GM23248 (cell line): ENCODE measurements around the gene NUP93.

Source experiments
- EZH2 ChIP-seq: fragments of 200-600 bp; sonication (generic); IDR thresholded peaks from 2 replicates; pipeline ENCODE4 v1.6.1; 2018; ENCODE audit warnings: antibody characterized with exemption, mild to moderate bottlenecking; ENCODE audit not compliant: insufficient read depth, poor library complexity, severe bottlenecking
- EZH2phosphoT487 ChIP-seq: fragments of 200-600 bp; sonication (generic); IDR thresholded peaks from 2 replicates; pipeline ENCODE4 v1.6.1; 2018; ENCODE audit warnings: antibody characterized with exemption, moderate library complexity, mild to moderate bottlenecking, low read depth; ENCODE audit not compliant: insufficient read depth

DNA sequence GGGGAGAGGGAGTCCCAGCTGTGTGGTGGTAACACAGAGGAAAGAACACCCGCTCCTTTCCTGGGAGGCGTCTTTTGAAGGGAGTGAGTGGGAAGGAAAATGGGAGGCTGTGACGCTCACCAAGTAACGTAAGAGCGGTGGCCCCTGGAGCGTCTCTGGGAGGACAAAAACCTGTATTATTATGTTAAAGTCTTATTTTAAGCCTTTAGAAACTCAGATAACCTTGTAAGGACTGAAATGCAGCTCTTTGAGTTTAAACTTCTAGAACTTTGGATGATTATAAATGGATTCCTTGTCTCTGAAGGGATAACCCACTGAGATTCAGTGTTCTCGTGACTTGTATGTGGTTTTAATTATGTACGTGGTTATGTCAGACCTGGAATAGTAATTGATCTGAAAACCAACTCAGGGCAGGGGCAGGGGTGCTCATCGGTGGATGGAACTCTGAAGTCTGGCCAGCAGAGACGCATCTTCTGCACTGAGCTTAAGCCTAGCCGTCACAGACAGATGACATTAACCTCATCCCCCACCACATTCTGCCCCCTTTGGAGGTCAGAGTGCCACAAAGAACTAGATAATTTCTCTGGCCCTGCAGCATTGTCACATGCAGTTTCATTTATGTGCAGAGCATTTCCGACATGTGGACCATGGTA lies 93.3 kb downstream of the NUP93 start:
- TF ChIP-seq EZH2phosphoT487, result no peak
- TF ChIP-seq EZH2, result no peak
